AG10803 (cell line): ENCODE data around the gene RFX6.

ENCODE experiments used
- DNase-seq: peaks from one replicate; pipeline ENCODE4 v3.0.0; 2010; ENCODE audit warnings: low read depth
- H3K4me3 ChIP-seq: 2 replicates; pipeline ENCODE4 v1.5.1; 2011; ENCODE audit warnings: mild to moderate bottlenecking, low read length, control low read depth
- CTCF ChIP-seq: conservative IDR thresholded peaks from 2 replicates; pipeline ENCODE4 v1.5.1; 2011; ENCODE audit warnings: mild to moderate bottlenecking, low read length, control low read depth, inconsistent platforms

The RFX6 gene

GRCh38 chr6:116842459-116842858, 34.6 kb upstream of the RFX6 start:
- H3K4me3 ChIP-seq = no peak overlapping the region
- TF ChIP-seq CTCF = no peak
- DNase-seq = no peak

- H3K4me3 ChIP-seq = no peak overlapping the region
- peak; percentile 37 for TF ChIP-seq CTCF
- peak; percentile 33 for DNase-seq
These were observed 29.8 kb upstream of the RFX6 start for GRCh38 chr6:116847227-116847626.

GRCh38 chr6:116858060-116858459, 19.0 kb upstream of the RFX6 start:
- no peak for DNase-seq
- H3K4me3 ChIP-seq = no peak overlapping the region
- no peak for TF ChIP-seq CTCF

GRCh38 chr6:116859264-116859663, 17.8 kb upstream of the RFX6 start:
- no peak overlapping the region for H3K4me3 ChIP-seq
- no peak for TF ChIP-seq CTCF
- no peak for DNase-seq

GRCh38 chr6:116866281-116866871, 10.7 kb upstream of the RFX6 start:
- DNase-seq = no peak
- no peak overlapping the region for H3K4me3 ChIP-seq
- no peak for TF ChIP-seq CTCF

GRCh38 chr6:116872771-116873170, 4.3 kb upstream of the RFX6 start:
- DNase-seq = no peak
- TF ChIP-seq CTCF = no peak
- no peak overlapping the region for H3K4me3 ChIP-seq

- DNase-seq = no peak
- H3K4me3 ChIP-seq = no peak overlapping the region
- TF ChIP-seq CTCF = no peak
These were observed 935 bp upstream of the RFX6 start for GRCh38 chr6:116876107-116876506.
